Stimulated activated CD4-positive, alpha-beta T cell treated with anti-CD3 and anti-CD28 coated beads, Interleukin-15, amount 100 ng/mL, for 48 hours (primary cell): Measurements from ENCODE around the gene ELOVL3.
"Not testable (repeated sequence)": the region's sequence is repeated elsewhere in the genome, so short reads cannot be mapped to it uniquely, and the experiment has no call there.

ENCODE experiments used
- DNase-seq, 2 donors: peaks; one replicate each; pipeline ENCODE4 v3.0.0-alpha.2; 2020; ENCODE audit warnings: low read depth in 2 of 2

ELOVL3 gene

DNA sequence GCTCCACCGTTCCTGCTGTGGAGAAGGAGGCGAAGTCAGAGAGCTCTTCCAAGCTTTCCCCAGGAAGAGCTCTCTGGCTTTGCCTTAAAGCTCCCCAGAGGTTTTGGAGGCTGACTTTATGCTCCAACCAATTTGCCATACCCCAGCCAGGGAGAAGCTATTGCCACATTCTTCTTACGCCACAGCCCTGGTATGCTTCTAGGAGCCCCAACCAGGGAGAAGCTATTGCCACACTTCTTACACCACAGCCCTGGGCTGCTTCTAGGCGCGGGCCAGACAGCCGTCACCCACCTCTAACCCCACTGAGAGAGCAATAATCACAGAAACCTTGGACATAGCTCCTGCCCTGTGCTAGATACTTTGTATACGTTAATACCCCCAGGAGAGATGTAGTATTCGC is 951 bp downstream of the ELOVL3 start:
- no peak for DNase-seq

DNA sequence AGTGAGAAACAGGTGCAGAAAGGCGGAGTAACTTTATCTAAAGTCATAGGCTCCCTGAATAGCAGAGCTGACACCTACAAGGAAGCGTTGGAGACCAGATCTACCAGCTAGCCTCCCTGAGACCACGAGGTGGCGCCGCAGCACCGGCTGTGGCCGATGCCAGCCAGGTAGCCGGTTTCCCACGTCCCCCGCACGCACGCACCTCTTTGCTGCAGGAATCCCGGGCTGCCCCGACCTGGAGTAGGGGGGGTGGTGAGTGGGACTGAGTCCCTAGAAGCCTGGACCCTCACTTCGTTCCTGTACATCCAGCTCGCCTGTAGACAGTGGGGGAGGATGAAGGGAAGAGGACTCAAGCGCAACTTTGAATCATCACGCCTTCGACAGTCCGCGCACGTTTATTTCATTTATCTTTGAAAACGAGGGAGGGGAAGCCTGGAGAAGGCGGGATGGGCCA is 3.7 kb downstream of the ELOVL3 start:
- peak; percentile 75 to 82 for DNase-seq

DNA sequence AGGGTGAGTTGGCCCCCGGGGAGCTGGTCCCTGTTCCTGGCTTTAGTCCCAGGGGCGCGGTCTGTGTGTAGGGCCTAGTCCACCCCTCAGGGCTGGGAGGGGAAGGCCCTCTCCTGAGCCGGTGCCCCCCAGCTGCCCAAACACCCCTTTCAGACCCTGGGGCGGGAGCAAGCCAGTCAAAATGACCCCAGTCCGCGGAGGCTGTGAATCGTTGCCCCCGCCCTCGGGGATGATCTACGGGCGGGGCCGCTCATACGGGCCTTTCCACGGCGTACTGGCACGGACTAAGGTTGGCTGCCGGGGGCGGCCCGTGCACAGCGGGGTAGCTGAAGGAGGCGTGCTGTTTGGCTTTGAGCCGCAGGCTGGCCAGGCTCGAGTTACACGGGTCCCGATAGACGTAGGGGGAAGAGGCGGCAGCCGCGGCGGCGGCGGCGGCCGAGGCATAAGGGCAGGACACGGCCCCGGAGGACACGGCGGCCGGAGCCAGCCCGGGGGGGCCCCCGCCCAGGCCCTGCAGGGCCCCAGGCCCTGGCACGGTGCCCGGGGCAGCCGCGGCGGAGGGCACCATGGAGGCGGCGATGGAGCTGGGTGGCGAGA is 4.3 kb downstream of the ELOVL3 start:
- peak in 1 of 2 donors; percentile 25 for DNase-seq

DNA sequence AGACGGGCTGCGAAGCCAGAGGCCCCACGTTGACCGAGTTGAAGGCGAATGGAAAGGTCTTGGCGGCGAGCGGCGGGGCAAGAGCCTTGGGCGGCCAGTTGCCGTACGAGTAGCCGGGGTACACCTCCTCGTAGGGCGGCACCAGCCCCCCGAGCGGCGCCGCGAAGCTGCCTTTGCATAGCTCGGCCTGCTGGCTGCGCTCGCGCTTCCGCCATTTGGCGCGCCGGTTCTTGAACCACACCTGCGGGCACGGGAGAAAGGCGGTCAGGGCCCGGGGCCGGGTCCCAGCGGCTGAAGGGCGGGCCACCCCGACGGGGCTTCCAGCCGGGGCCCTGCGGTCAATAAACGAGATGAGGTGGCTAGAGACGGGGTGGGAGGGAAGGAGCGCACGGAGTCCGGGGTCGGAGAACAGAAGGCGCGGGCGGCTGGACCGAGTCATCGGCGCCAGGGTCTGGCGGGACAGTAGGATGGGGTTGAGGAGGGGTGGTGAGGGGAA is 4.8 kb downstream of the ELOVL3 start:
- peak; percentile 28 to 50 for DNase-seq

DNA sequence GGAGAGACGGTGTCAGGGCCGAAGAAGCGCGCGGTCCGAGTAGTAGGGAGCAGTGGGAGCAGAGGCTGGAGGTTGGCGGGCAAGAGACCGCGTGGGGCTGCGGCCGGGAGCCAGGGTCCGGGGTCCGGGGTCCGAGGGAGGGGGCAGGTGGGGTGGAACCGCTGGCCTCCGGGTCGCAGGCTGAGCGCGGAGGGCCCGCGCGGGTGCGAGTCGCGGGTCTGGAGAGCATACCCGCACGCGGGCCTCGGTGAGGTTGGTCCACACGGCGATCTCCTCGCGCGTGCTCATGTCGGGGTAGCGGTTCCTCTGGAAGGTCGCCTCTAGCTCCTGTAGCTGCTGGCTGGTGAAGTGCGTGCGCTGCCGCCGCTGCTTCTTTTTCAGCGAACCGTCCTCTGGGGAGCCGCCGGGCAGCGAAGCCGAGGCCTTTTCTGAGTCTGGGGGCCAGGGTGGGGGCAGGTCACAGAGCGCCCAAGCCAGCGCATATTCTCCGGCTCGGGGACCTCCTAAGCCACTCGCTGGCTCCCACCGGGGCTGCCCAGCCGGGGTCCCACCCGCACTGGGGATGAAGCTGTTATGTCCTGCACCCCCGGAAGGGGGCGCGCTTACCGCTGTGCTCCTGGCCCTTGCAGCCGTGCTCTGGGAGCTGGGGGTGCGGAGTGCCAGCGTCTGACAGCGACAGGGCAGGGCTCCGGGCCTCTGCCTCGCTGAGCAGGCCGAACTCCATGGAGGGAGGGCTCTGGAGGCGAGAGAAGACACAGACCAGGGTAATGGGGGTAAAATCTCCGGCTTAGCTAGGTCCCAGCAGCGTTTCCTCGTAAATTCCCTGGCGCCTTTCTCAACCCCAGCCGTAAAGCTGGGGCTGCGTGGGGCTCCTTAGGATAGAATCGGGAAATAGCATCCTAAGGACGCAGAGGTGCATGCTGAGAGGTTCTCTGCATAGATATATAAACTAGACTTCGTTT is 5.5 kb downstream of the ELOVL3 start:
- peak; percentile 69 to 74 for DNase-seq

DNA sequence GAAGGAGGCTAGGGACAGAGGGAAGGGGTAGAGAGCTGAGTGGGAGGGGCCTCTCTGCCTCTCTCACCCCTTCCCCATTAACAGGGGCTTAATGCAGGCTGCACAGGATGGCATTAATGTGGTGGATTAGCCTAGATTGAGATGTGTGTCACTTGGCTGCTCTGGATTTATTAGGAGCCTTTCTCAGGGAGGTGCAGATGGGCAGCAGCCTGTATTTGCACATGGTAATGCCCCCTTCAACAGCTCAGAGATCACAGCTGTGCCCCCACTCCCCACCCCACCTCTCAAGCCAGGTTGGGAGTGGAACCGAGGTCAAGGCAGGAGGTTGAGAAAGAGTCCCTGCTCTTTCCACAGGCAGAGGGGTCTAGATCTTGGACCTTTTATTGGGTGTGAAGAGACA is 7.9 kb downstream of the ELOVL3 start:
- DNase-seq: no peak

DNA sequence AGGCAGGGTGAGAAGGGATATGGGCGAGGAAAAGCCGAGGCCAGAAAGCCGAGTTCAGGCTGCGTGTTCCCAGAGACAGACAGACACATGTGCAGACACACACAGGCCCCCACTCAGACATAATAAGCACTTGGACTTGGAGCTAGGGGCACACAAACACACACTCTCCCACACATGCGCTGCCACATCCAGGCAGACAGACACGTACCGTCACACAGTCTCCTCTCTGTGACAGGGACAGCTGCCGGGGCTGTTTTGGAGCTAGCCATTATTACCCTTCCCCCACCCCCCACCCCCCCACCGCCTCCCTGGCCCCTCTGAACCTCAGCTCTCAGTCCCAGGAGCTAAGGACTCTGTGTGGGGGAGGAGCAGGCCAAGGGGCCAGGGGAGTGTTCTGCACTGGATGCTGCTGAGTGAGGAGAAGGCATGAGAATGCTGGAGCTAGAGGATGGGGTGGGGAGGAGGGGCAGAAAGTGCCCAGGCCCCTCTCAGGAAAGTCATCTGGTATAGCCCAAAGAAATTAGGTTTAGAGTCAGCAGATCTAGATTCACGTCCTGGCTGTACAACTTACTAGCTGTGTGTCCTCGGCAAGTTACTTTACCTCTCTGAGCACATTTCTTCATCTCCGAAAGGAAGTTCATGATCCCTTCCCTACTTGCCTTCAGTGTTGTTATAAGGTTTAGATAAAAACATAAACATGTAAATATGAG is 8.9 kb downstream of the ELOVL3 start:
- no peak for DNase-seq

DNA sequence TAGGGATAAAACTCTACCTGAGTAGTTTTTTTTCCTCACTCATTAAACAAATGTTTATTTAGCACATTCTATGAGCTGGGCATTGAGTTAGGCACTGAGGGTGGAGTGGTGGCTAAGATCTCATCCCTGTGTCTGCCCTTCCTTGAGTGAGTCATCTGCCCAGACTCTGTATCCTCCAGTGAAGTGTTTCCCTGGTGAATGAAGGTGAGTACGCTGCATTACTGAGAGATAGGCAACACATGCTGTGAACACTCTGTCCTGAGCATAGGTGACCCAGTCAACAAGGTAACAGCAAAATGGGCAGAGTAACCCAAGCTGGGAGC is 9.5 kb downstream of the ELOVL3 start:
- no peak for DNase-seq

DNA sequence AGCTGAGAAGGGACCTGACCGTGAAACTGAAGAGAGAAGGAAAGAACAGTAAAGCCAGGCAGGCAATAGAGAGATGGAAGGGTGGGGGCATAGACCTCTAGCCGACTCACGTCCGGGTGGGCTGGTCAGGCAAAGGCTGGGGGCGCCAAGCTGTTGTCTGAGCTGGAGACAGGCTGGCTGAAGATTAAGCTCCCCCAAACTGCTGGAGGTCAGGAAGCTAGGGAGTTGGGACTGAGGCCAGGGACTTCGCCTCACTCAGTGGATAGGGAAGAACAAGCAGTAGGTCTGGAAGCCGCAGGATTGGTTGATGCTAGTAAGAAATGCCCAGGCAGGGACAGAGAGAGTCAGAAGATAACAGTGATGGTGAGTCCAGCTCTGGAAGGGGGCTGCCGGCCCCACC is 9.9 kb downstream of the ELOVL3 start:
- no peak for DNase-seq

DNA sequence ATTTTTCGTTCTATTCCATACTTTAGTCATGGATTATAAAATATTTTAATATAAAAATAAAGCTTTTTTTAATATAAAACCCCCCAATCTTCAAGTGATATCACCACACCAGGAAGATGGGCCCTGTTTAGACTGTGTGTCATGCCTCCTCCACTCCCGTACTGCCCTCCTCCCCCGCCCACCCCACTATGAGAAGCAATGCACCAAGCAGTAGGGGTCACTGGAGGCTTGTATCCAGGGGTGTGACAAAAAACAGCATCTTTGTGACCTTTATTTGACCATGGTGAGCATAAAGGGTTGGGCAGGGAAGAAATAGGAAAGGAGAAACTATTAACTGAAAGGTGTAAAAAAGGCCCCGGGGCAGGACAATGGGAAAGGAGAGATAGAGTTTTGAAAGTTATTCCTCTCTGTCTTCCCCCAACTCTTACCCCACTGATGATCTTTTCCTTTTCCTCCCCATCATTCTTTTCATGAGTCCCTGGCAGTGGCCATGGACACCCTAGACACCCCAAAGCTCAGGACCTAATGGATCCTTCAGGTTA is 11.7 kb downstream of the ELOVL3 start:
- DNase-seq: no peak

DNA sequence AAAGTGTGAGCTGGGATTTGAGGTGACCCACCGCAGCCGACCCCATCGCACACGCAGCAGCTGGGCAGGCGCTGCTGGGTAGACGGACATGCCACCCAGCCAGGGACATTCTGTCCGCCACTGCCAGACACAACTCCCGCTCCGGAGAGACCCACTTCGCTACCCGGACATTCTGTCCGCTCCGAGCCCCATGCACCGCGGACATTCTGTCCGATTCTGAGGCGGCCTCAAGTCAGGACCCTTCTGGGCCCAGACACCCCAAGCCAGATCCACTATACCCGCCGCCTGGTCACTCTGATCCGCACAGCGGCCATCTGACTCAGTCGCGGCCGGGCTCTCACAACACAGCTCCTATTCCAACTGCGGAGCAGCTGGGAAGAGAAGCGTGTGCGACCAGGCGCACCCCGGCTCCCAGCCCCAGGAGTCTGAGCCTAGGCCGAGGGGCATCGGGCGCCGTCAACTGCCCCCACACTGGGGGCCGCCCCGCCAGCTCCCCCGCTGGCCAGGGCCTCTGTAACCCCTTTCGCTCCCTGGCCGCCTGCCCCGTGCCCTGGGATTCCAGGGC is 14.4 kb downstream of the ELOVL3 start:
- no peak for DNase-seq

DNA sequence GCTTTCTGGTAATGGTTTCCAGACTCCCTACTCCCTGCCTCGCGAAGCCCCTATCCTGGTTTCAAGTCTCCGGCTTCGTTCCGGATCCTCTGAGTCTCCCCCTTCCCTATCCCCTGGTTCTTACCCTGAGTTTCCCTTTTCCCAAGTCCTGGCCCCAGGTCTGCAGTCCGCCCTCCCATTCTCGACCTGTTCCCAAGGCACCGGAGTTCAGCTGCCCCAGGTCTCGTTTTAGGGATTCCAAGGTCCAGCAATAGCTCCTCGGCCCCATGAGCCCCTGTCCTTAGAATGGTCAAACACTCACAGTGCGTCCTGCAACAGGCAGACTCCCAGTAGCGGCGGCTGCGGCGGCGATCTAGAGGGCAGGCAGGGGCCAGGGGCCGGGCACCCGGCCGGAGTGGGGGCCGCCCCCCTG is 14.9 kb downstream of the ELOVL3 start:
- no peak for DNase-seq

DNA sequence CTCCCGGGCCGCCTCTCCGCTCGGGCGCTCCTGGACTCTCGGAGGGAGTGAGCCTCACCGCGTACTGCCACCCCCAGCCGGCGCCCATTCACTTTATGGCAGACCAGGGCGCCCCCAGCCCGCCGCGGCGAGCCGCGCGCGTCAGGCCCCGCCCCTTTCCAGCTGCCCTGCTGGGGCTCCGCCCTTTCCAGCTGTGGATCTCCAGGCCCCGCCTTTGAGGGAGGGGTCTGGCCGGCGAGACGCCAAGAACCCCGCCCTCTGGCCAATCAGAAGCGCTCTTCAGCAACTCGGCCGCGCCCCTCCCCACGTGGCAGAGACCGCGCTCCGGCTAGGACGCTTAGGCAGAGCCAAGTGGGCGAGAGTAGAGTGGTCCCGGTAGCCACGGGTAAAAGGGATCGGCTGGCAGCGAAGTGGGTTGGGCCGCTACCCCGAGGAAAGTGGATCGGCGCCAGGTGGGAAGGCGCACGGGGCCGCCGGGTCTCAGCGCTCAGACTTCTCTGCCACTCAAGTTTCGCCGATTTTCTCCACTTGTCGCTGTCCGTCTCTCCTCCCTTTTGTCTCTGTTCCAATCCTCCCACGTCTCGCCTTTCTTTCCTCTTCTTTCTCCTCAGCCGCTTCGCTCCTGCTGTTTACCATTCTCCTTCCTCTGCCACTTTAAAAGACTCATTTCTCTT is 15.5 kb downstream of the ELOVL3 start, which contains the start of gene PITX3:
Gene PITX3 (minus strand): TSS at position 69 of the 674 bp plus-strand sequence. CDS start 9,432 bp downstream, outside the sequence.
- DNase-seq: peak; percentile 87 to 94

DNA sequence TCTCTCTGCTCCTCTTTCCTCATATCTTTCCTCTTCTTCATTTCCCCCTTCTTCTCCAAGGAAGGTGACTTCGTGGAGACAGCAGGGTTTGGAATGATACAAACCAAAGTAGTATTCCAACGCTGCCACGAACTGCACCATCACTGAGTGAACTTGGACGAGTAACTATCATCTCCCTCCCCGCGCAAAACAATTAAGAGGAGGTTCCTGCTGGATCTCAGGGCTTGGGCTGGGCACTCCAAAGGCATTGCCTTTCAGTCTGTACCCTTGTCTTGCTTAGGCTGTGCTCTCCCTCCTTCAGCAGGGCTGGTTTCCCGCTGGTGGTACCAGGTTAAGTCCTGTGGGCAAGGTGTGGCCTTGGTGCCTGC is 16.0 kb downstream of the ELOVL3 start:
- DNase-seq: no peak

DNA sequence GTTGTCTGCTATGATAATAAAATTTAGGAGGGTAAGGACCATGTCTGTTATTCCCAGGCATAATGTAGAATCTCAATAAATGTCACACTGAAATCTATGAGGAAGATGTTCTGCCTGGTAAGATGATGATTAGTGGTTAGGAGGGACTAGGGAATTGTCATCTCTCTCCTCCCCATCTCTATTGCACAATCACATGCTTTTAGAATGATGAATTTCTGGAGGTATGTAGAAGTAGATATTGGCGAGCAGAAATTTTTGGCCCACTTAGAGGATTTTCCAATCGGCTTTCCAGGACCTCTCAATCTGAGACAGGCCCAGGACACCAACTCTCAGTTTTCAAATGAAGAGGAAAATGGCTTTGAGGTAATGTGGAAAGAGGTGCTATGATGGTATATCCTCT is 17.2 kb downstream of the ELOVL3 start:
- DNase-seq: no peak

DNA sequence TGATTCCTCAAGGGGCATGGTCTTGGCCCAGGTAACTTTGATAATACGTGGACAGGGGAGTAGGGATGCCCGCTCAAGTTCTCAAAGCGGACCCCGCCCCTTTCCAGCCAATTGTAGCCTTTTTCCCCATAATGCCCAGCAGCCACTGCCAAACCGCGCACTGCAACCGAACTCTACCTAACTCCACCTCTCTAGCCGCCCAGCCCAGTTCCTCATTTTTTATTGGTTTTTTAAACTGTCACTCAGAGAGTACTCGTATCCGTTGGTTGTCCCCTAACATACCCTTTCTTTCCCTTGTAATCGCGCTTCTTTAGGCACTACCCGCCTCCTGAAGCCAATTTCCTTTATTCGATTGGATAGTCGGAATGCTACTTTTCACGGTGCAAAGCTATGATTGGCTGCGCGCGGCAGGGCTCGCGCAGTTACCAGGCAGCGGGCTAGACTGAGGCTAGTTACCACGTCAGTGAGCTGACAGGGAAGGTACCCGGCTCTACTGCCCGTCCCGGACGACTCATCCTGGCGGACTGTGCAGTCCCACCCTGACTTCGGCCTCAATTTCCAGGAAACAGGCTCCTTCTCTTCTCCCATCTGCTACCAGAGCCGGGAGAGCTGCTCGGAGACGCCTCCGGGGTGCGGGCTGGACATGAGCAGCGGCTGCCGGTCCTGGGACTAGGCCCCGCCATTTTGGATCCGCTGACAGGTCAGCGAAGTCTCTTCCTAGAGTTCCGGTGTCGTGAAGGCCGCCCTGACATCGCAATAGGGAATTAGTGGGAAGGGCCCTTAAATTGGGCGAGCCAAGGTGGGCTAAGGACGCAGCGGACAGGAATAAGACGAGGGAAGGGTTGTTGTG is 19.2 kb downstream of the ELOVL3 start, which contains the start of gene GBF1:
Gene GBF1 (plus strand): TSS at position 451 of the 850 bp plus-strand sequence. CDS start 13,407 bp downstream, outside the sequence.
- DNase-seq: peak; percentile 78 to 84

DNA sequence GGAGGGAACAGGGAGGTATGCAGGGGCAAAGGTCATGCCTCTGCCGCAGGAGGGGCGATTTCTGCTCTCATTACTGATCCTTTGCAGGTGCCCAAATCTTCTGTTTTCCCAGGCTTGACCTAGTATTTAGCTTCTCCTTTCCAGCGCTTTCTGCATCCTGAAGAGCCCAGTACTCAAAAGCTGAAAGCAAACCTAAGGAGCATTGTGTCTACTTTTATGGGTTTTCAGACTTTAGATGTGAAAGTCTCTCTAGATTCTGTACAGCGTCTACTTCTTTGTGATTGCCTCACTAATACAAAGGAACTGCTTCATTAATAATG is 19.8 kb downstream of the ELOVL3 start:
- no peak for DNase-seq

DNA sequence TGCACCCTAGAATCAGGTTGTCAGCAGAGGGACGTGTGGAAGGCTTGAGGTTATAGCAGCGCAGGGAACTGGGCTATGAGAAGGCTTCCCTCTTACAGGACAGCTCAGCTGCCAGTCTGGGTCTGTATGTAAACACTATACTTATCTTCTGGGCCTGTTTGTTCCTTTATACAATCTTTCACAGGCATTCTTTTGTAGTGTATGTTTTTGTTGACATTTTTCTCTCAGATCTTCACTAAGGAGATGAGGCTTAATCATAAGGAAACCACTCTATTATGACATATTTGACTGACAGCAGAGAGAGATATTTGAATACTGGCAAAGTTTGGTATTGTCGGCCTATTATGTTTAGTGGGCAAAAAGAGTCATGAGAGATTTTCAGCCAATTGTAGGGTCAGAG is 20.2 kb downstream of the ELOVL3 start:
- no peak for DNase-seq

DNA sequence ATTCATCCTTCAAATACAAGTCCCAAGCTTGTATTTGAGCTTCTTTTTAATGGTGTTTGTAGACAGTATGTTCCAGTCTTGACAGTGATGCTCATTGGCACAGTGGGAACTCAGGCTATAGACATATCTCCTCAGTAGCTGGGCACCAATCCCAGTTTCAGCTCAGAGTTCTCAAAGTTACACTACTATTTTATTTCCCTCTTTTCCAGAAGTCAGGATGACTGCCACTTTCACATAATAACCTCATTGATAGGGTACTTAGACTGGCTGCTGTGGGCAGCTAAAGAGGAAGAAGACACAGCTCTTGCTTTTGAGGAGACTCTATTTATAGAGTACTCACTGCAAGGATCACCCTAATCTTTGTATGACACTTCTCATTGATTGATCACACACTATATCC is 21.6 kb downstream of the ELOVL3 start:
- no peak for DNase-seq

DNA sequence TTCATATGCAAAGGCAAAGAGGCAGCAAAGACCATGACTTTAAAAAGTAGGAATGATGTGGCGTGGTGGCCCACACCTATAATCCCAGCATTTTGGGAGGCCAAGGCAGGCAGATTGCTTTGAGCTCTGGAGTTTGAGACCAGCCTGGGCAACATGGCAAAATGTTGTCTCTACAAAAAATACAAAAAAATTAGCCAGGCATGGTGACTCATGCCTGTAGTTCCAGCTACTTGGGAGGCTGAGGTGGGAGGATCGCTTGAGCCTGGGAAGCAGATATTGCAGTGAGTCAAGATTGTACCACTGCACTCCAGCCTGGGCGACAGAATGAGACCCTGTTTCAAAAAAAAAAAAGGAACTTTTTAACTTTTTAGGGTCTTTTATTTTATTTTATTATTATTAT is 26.4 kb downstream of the ELOVL3 start:
- not testable (repeated sequence) for DNase-seq
